ENCODE data around the gene CSMD2. TPM values are rescaled to one million over a fixed set of nuclear protein-coding genes. Genes with fewer than 3 reads are reported as not detected.

Gene CSMD2
- total and polyA plus RNA-seq, 2 of the 4 experiments (the other 2 are of a cell fraction), result under 0.01 to 0.36 TPM

DNA sequence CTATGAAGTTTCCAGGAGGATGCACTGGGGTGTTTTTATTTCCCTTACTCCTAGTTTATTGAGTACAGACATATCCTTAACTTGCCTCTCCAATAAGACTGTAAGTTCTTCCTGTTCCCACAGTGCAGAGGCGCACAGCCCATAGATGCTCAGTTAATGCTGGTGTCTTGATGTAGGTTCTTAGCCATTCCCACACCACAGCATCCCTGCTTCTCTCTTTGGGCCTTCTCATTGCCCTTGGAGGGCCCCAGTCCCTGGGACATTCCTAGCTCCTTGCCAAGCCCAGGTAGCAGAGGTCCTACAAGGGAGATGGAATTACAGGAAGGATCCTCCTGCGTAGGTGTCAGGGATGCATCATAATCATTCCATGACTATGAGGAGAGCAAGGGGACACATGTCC lies 362.8 kb downstream of the CSMD2 start:
- no peaks in the 10 kb centered on the region for H3K4me1 ChIP-seq (ENCODE audit: control insufficient read depth, insufficient read depth, low read length)
- H3K4me3 ChIP-seq (ENCODE audit: insufficient read depth, low read depth, low read length), result no peak overlapping the region
- no peak overlapping the region for H2AK5ac ChIP-seq (ENCODE audit: low read depth, low read length)
- no peak overlapping the region for H3K18ac ChIP-seq (ENCODE audit: low read depth, low read length)
- POLR2A ChIA-PET (ENCODE audit: unreplicated experiment), result no interaction called here
- WGBS, 2 experiments (ENCODE audit: extremely low coverage in 2 of 2, insufficient read length in 1 of 2), result no CpG with 5 or more reads among the region's 2 CpGs
- H2BK20ac ChIP-seq (ENCODE audit: low read depth, low read length), result no peak overlapping the region
- H4K91ac ChIP-seq (ENCODE audit: insufficient read depth, low read depth, low read length), result no peak overlapping the region
- H2BK120ac ChIP-seq (ENCODE audit: low read depth, low read length), result no peak overlapping the region
- no peaks in the 10 kb centered on the region for H3K79me1 ChIP-seq (ENCODE audit: low read depth in 1 of 2, low read length in 2 of 2)
- intact Hi-C loops (cut with micrococcal nuclease) (no loop called here), in situ Hi-C loops (cut with MboI; ENCODE audit: low sequenced_read_pairs) (no loop called here), dilution Hi-C loops (cut with HindIII; ENCODE audit: low sequenced_read_pairs, unreplicated experiment) (no loop called here)
- no peaks in the 10 kb centered on the region for H4K20me1 ChIP-seq (ENCODE audit: insufficient read depth, low read length)
- peaks cover 25% of the 10 kb centered on the region for H3K9me3 ChIP-seq (ENCODE audit: control insufficient read depth, insufficient read depth, low read length)
- H3K56ac ChIP-seq (ENCODE audit: extremely low read depth, insufficient read depth, low read length), result no peak overlapping the region
- H2AFZ ChIP-seq (replicated peaks; ENCODE audit: low read length, poor library complexity), result no peak overlapping the region
- no peak for DNase-seq
- H2AK9ac ChIP-seq (replicated peaks; ENCODE audit: low read depth, low read length, poor library complexity), result no peak overlapping the region
- H3K9ac ChIP-seq (ENCODE audit: low read depth, low read length), result no peak overlapping the region
- no peaks in the 10 kb centered on the region for H3K36me3 ChIP-seq (ENCODE audit: control insufficient read depth, insufficient read depth, low read length)
- no peak overlapping the region for H3K27ac ChIP-seq (ENCODE audit: insufficient read depth, low read length)
- BruUV-seq (replicated peaks), result no TSS peak
- TF ChIP-seq MAZ (IDR thresholded peaks at IDR 0.05; ENCODE audit: borderline replicate concordance, low read depth, low read length) (no peak), NFE2L2 (IDR thresholded peaks at IDR 0.05; ENCODE audit: low read depth, low read length) (no peak), MXI1 (IDR thresholded peaks at IDR 0.05; ENCODE audit: borderline replicate concordance, low read depth, low read length) (no peak), MAFK (IDR thresholded peaks at IDR 0.05; ENCODE audit: low read depth, low read length) (no peak), FOS (IDR thresholded peaks at IDR 0.05; ENCODE audit: low read depth, low read length) (no peak), SMC3 (IDR thresholded peaks at IDR 0.05; ENCODE audit: low read depth, low read length) (no peak), POLR2A (IDR thresholded peaks at IDR 0.05; ENCODE audit: low read depth, low read length) (no peak), BHLHE40 (IDR thresholded peaks at IDR 0.05; ENCODE audit: low read depth, low read length) (no peak), RCOR1 (IDR thresholded peaks at IDR 0.05; ENCODE audit: insufficient replicate concordance, low read length) (no peak), RFX5 (IDR thresholded peaks at IDR 0.05; ENCODE audit: low read depth, low read length) (no peak), RAD21 (IDR thresholded peaks at IDR 0.05; ENCODE audit: low read length) (no peak)
- TF ChIP-seq, protein P1, sequence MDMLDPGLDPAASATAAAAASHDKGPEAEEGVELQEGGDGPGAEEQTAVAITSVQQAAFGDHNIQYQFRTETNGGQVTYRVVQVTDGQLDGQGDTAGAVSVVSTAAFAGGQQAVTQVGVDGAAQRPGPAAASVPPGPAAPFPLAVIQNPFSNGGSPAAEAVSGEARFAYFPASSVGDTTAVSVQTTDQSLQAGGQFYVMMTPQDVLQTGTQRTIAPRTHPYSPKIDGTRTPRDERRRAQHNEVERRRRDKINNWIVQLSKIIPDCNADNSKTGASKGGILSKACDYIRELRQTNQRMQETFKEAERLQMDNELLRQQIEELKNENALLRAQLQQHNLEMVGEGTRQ (IDR thresholded peaks at IDR 0.05; ENCODE audit: low read depth, low read length), result no peak
- TF ChIP-seq, protein P2, sequence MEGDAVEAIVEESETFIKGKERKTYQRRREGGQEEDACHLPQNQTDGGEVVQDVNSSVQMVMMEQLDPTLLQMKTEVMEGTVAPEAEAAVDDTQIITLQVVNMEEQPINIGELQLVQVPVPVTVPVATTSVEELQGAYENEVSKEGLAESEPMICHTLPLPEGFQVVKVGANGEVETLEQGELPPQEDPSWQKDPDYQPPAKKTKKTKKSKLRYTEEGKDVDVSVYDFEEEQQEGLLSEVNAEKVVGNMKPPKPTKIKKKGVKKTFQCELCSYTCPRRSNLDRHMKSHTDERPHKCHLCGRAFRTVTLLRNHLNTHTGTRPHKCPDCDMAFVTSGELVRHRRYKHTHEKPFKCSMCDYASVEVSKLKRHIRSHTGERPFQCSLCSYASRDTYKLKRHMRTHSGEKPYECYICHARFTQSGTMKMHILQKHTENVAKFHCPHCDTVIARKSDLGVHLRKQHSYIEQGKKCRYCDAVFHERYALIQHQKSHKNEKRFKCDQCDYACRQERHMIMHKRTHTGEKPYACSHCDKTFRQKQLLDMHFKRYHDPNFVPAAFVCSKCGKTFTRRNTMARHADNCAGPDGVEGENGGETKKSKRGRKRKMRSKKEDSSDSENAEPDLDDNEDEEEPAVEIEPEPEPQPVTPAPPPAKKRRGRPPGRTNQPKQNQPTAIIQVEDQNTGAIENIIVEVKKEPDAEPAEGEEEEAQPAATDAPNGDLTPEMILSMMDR (conservative IDR thresholded peaks at IDR 0.05; ENCODE audit: low read depth, low read length), result no peak
- TF ChIP-seq, protein P3, sequence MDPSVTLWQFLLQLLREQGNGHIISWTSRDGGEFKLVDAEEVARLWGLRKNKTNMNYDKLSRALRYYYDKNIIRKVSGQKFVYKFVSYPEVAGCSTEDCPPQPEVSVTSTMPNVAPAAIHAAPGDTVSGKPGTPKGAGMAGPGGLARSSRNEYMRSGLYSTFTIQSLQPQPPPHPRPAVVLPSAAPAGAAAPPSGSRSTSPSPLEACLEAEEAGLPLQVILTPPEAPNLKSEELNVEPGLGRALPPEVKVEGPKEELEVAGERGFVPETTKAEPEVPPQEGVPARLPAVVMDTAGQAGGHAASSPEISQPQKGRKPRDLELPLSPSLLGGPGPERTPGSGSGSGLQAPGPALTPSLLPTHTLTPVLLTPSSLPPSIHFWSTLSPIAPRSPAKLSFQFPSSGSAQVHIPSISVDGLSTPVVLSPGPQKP (IDR thresholded peaks at IDR 0.05; ENCODE audit: borderline replicate concordance, low read depth, low read length), result no peak
- no peaks in the 10 kb centered on the region for H3K9me1 ChIP-seq (ENCODE audit: insufficient read depth, low read length)
- no peak overlapping the region for H4K5ac ChIP-seq (ENCODE audit: low read depth, low read length)
- H3K14ac ChIP-seq (replicated peaks; ENCODE audit: low read depth, low read length), result no peak overlapping the region
- CTCF ChIA-PET, result no interaction called here
- H2BK5ac ChIP-seq (ENCODE audit: low read depth, low read length, poor library complexity, severe bottlenecking), result no peak overlapping the region
- H2BK15ac ChIP-seq (ENCODE audit: low read depth, low read length), result no peak overlapping the region
- H3K4me2 ChIP-seq (ENCODE audit: low read depth, low read length), result no peak overlapping the region
- H3K4ac ChIP-seq (ENCODE audit: low read depth, low read length), result no peak overlapping the region
- ATAC-seq (ENCODE audit: low read depth), result no peak
- H3K27me3 ChIP-seq (ENCODE audit: control insufficient read depth, insufficient read depth, low read length), result no peaks in the 10 kb centered on the region
- no peak overlapping the region for H4K8ac ChIP-seq (ENCODE audit: low read depth in 2 of 2, low read length in 2 of 2)
- no peak overlapping the region for H3K23ac ChIP-seq (ENCODE audit: low read depth, low read length)
